ENCODE data around the gene CDYL2. TPM values are rescaled to one million over a fixed set of nuclear protein-coding genes. Genes with fewer than 3 reads are reported as not detected.

The CDYL2 gene, protein sequence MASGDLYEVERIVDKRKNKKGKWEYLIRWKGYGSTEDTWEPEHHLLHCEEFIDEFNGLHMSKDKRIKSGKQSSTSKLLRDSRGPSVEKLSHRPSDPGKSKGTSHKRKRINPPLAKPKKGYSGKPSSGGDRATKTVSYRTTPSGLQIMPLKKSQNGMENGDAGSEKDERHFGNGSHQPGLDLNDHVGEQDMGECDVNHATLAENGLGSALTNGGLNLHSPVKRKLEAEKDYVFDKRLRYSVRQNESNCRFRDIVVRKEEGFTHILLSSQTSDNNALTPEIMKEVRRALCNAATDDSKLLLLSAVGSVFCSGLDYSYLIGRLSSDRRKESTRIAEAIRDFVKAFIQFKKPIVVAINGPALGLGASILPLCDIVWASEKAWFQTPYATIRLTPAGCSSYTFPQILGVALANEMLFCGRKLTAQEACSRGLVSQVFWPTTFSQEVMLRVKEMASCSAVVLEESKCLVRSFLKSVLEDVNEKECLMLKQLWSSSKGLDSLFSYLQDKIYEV
- total RNA-seq = 10 to 100 TPM; 35.9 to 44.3 TPM

DNA sequence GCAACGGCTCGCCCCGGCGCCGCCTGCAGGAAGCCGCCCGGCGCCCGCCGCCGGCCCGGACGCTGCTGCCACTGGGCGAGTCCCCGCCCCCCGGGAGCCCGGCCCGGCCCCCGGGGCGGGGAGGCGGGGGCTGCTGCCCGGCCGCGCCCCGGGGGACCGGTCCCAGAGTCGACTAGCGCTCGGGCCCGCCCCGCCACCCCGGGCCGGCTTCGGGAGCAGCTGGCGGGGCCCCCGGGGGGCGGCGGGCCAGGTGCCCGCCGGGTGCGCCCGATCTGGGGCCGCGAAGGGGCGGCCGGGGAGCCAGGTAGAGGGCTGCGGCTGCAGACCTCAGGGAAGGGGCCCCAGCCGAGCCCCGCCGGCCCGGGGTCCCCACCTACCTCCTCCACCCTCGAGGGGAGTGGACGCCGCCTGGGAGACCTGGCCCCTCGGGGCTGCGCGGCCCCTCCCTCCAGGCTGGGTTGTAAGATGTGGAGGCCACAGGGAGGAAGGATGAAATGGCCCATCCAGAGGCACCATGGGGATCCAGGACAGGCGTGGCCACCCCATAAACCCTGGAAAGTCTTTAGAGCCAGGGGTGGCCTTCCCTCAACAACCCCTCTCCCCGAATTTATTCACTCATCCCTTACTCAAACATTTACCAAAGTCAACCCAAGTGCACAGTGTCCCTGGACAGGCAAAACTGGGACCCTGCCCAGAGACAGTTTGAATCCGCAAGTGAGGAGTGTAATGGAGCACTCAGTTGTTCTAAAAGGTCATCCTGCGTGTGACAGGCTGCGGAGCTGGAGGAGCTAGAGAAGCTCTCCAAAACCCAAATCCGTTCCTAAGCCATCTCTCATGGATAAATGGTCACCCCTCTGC lies at the start of gene CDYL2:
TSS of gene CDYL2 (minus strand) at position 73 of the 858 bp plus-strand sequence. CDS start 425 bp downstream, outside the sequence.
- peak; percentile 66 to 68 for ATAC-seq (replicated peaks in 1 of 2)
- DNase-seq = peak; percentile 62 to 79
- no peaks in the 10 kb centered on the region for H3K27me3 Mint-ChIP-seq (ENCODE audit: low read depth)
- H3K4me3 Mint-ChIP-seq = peak within 1 kb of the TSS; percentile 95 to 97
- H3K9me3 Mint-ChIP-seq = peaks cover 1 to 3% of the 10 kb centered on the region in 2 donors
- peaks cover 42% of the 10 kb centered on the region for H3K4me1 Mint-ChIP-seq (ENCODE audit: low read depth)
- H3K36me3 Mint-ChIP-seq (ENCODE audit: insufficient read depth in 2 of 2) = peaks cover 6 to 8% of the 10 kb centered on the region in 2 donors
- H3K27ac Mint-ChIP-seq = peak within 1 kb of the TSS; percentile 81

DNA sequence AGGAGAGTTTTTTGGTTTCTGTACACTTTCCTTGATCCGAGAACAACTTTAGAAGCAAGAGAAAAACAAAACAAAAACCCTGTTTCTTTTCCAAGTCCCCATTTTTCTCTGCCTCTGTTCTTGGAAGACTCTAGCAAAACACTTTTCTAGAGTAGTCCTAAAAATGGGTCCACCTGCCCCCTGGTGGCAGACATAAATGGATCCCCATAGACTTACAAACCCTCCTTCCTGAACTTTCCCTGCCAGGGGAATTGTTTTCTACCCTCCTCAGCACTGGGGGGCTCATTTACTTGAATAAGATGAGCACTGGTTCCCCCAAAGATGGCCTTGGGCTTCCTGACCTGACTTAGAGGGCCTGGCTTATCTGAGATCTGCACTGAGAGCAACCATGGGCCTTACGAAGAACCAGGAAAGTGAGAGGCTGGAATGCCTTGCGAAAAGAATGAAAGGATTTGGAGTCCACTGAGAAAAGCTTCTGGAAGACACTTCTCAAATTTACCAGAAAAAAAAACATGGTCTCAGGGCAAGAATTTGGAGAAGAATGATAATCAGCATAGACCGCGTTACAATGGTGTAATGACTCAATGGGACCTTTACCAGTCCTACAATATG lies 48.0 kb upstream of the CDYL2 start:
- no peak overlapping the region for H3K27ac Mint-ChIP-seq
- H3K4me3 Mint-ChIP-seq = no peak overlapping the region
- peaks cover 1% of the 10 kb centered on the region for H3K27me3 Mint-ChIP-seq (ENCODE audit: low read depth)
- peak; percentile 16 for DNase-seq
- no peaks in the 10 kb centered on the region for H3K4me1 Mint-ChIP-seq (ENCODE audit: low read depth)
- no peaks in the 10 kb centered on the region for H3K9me3 Mint-ChIP-seq
- H3K36me3 Mint-ChIP-seq (ENCODE audit: insufficient read depth in 2 of 2) = no peaks in the 10 kb centered on the region
- ATAC-seq (replicated peaks in 1 of 2) = no peak

DNA sequence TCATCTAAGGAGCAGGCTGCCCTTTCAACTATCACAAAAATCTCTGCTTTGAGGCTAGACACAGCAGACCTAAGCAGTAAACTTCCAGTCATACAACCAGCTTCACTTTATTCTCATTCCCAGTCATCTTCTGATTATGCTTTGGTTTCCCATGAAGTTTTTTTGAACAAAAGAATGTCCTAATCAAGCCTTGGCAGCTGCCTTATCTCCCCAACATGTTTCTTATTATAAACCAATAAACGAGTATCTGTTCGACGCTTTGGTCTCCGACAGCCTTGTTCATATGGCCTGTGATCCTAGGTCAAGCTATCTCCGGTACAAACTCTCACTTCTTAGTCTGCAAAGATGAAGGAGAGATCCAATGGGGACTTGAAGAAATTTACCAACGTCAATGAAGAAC lies 47.4 kb upstream of the CDYL2 start:
- ATAC-seq (replicated peaks in 1 of 2) (no peak), DNase-seq (no peak)
- Mint-ChIP-seq H3K27me3 (ENCODE audit: low read depth) (no peaks in the 10 kb centered on the region), H3K4me1 (ENCODE audit: low read depth) (no peaks in the 10 kb centered on the region), H3K36me3 (ENCODE audit: insufficient read depth in 2 of 2) (no peaks in the 10 kb centered on the region), H3K27ac (no peak overlapping the region), H3K4me3 (no peak overlapping the region), H3K9me3 (no peaks in the 10 kb centered on the region)

DNA sequence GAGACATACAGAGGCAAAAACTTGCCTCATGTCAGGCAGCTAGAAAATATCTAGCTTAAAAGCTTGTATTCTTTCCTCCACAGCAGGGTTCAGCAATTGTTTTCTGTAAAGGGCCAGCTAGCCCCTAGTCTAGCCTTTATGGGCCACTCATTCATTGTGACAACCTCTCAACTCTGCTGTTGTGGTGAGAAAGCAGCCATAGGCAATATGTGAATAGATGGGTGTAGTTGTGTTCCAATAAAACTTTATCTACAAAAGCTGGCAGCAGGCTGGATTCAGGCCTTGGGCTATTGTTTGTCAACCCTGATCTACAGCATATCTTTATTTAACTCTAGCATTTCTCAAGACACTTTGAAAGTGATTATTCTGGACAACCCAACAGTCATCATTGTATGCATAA lies 46.4 kb upstream of the CDYL2 start:
- no peak for ATAC-seq (replicated peaks in 1 of 2)
- Mint-ChIP-seq H3K4me1 (ENCODE audit: low read depth) (no peaks in the 10 kb centered on the region), H3K4me3 (no peak overlapping the region), H3K27me3 (ENCODE audit: low read depth) (no peaks in the 10 kb centered on the region), H3K36me3 (ENCODE audit: insufficient read depth in 2 of 2) (no peaks in the 10 kb centered on the region), H3K27ac (no peak overlapping the region), H3K9me3 (no peaks in the 10 kb centered on the region)
- DNase-seq = no peak

DNA sequence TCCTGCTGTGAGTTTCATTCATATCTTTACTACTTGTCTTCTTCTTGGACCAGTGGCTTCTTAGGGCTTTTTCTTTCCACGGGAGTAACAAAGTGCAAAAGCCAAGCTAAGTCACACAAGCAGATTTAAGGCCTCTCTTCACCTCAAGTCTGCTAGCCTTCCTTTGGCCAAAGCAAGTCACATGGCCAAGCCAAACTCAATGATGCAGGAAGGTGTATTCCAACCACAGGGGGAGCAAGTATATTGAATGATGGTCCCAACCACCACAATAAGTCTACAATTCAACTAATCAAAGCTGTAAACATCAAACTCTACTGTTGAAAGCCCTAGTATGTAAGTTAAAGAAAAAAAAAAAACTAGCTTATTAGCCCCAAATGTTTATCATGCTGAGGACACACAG lies 44.5 kb upstream of the CDYL2 start:
- no peak overlapping the region for H3K4me3 Mint-ChIP-seq
- DNase-seq = no peak
- no peak for ATAC-seq (replicated peaks in 1 of 2)
- H3K36me3 Mint-ChIP-seq (ENCODE audit: insufficient read depth in 2 of 2) = peaks cover 1 to 3% of the 10 kb centered on the region in 2 donors
- H3K27me3 Mint-ChIP-seq (ENCODE audit: low read depth) = no peaks in the 10 kb centered on the region
- peaks cover 3% of the 10 kb centered on the region in 2 donors for H3K9me3 Mint-ChIP-seq
- no peaks in the 10 kb centered on the region for H3K4me1 Mint-ChIP-seq (ENCODE audit: low read depth)
- H3K27ac Mint-ChIP-seq = no peak overlapping the region

DNA sequence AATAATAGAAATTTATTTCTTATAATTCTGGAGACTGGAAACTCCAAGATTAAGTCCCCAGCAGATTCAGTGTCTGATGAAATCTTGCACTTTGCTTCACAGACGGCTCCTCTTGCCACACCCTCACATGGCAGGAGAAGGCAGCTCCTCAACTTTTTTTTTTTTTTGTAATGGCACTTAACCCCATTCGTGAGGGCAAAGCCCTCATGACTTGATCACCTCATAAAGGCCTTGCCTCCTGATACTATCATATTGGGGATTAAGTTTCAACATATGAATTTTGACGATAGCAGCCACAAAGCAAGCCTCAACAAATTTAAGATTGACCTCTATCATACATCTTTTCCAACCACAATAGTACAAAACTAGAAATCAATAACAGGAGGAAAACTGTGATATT lies 42.3 kb upstream of the CDYL2 start:
- peaks cover 5 to 9% of the 10 kb centered on the region in 2 donors for H3K36me3 Mint-ChIP-seq (ENCODE audit: insufficient read depth in 2 of 2)
- DNase-seq (no peak), ATAC-seq (replicated peaks in 1 of 2) (no peak)
- H3K4me1 Mint-ChIP-seq (ENCODE audit: low read depth) = no peaks in the 10 kb centered on the region
- H3K27ac Mint-ChIP-seq = no peak overlapping the region
- no peak overlapping the region for H3K4me3 Mint-ChIP-seq
- H3K9me3 Mint-ChIP-seq = peaks cover 7 to 13% of the 10 kb centered on the region in 2 donors
- H3K27me3 Mint-ChIP-seq (ENCODE audit: low read depth) = peaks cover 8% of the 10 kb centered on the region

DNA sequence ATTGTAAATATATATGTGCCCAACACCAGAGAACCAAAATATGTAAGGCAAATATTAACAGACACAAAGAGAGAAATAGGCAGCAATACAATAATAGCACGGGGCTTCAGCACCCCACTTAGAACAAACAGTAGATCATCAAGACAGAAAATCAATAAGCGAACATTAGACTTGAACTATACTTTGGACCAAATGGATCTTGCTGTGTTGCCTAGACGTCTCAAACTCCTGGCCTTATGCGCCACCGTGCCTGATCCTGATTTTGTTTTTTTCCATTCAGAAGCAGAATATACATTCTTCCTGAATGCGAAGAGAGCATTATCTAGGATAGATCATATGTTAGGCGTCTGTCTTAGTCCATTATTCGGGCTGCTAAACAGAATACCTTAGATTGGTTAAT lies 41.9 kb upstream of the CDYL2 start:
- H3K36me3 Mint-ChIP-seq (ENCODE audit: insufficient read depth in 2 of 2) = peaks cover 5 to 9% of the 10 kb centered on the region in 2 donors
- H3K27ac Mint-ChIP-seq = no peak overlapping the region
- peaks cover 11 to 15% of the 10 kb centered on the region in 2 donors for H3K9me3 Mint-ChIP-seq
- no peak for ATAC-seq (replicated peaks in 1 of 2)
- H3K4me1 Mint-ChIP-seq (ENCODE audit: low read depth) = no peaks in the 10 kb centered on the region
- no peak overlapping the region for H3K4me3 Mint-ChIP-seq
- H3K27me3 Mint-ChIP-seq (ENCODE audit: low read depth) = peaks cover 12% of the 10 kb centered on the region
- DNase-seq = no peak

DNA sequence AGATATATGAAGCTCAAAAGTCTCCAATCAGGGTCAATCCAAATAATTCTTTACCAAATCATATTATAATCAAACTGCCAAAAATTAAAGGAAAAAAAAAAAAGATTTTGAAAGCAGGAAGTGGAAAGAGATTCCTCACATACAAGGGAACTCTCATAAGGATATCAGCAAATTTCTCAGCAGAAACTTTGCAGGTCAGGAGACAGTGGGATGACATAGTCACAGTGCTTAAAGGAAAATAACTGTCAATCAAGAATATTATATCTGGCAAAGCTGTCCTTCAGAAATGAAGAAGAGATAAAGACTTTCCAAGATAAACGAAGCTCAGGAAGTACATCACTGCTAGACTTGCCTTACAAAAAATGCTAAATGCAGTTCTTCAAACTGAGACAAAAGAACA lies 40.0 kb upstream of the CDYL2 start:
- DNase-seq = no peak
- H3K36me3 Mint-ChIP-seq (ENCODE audit: insufficient read depth in 2 of 2) = peaks cover 5 to 12% of the 10 kb centered on the region in 2 donors
- no peaks in the 10 kb centered on the region for H3K4me1 Mint-ChIP-seq (ENCODE audit: low read depth)

DNA sequence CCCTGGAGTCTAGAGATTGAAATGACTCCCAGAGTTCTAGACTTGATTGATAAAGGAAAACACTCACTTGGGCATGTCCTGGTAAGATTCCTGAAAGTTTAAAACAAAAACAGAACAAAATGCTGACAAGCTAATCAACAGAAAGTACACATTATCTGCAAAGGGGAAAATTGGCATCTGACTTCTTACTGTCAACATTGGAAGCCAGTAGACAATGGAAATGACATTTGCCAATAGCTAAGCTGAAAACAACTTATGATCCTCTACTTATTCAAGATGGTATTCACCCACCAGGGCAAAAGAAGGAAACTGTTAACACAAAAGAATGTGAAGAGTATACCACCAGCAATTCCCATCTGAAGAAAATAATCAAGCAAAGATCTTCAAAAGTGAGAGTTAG lies 36.8 kb upstream of the CDYL2 start:
- H3K4me3 Mint-ChIP-seq = no peak overlapping the region
- peaks cover 13 to 18% of the 10 kb centered on the region in 2 donors for H3K9me3 Mint-ChIP-seq
- no peaks in the 10 kb centered on the region for H3K4me1 Mint-ChIP-seq (ENCODE audit: low read depth)
- DNase-seq = no peak
- H3K27ac Mint-ChIP-seq = no peak overlapping the region
- H3K27me3 Mint-ChIP-seq (ENCODE audit: low read depth) = peaks cover 27% of the 10 kb centered on the region
- H3K36me3 Mint-ChIP-seq (ENCODE audit: insufficient read depth in 2 of 2) = peaks cover 5 to 12% of the 10 kb centered on the region in 2 donors
- no peak for ATAC-seq (replicated peaks in 1 of 2)

More for the DNA sequence above, 40.0 kb upstream of the CDYL2 start:
- ATAC-seq (replicated peaks in 1 of 2) = no peak
- Mint-ChIP-seq H3K9me3 (peaks cover 13 to 18% of the 10 kb centered on the region in 2 donors), H3K27me3 (ENCODE audit: low read depth) (peaks cover 27% of the 10 kb centered on the region), H3K4me3 (no peak overlapping the region), H3K27ac (no peak overlapping the region)

DNA sequence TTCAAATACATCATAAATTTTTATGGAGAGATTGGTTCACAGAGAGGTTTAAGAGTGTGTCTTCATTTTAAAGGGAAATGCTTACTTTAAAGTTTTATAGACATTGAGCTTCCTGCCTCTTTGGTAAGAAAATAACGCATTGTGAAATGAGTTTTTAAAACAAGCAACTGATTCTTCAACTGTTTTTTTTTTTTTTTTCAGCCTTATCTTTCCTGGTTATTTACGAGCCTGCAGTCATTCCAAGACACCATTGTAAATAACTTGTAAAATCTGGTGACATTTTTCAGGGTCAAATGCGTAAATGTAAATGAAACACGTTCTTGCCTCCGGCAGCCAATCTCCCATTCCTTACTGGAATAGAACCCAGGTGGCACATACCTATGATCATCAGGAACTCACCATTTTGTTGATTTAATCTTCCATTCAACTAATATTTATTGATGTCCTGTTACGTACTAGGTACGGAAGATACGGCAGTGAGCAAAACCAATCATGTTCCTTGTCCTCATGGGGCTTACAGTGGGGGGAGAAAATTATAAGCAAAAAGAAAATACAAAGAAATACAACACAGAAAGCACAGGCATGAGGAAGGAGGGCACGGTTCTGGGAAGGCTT lies 33.2 kb upstream of the CDYL2 start:
- Mint-ChIP-seq H3K27me3 (ENCODE audit: low read depth) (peaks cover 55% of the 10 kb centered on the region), H3K36me3 (ENCODE audit: insufficient read depth in 2 of 2) (peaks cover 0 to 6% of the 10 kb centered on the region in 2 donors), H3K27ac (no peak overlapping the region), H3K4me3 (no peak overlapping the region), H3K4me1 (ENCODE audit: low read depth) (no peaks in the 10 kb centered on the region), H3K9me3 (peaks cover 6 to 9% of the 10 kb centered on the region in 2 donors)
- DNase-seq = no peak
- no peak for ATAC-seq (replicated peaks in 1 of 2)

DNA sequence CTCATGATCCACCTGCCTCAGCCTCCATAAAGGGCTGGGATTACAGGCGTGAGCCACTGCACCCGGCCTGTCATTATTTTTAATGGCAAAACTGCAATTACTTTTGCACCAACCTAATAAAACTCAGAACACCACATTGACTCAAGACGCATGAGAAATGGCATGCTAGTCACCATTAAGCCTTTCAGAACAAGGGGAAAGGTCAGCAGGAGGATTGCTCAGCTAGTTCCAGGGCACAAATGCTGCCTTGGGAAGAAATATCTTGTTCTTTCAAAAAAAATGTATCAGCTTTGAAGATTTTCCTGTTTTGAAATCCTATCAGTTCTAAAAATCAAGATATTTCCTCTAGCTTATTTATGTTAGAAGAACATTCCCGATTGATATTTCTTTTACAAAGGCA lies 32.4 kb upstream of the CDYL2 start:
- no peak for DNase-seq
- H3K27ac Mint-ChIP-seq = no peak overlapping the region
- no peak overlapping the region for H3K4me3 Mint-ChIP-seq
- peaks cover 49% of the 10 kb centered on the region for H3K27me3 Mint-ChIP-seq (ENCODE audit: low read depth)
- H3K36me3 Mint-ChIP-seq (ENCODE audit: insufficient read depth in 2 of 2) = peaks cover 0 to 4% of the 10 kb centered on the region in 2 donors
- ATAC-seq (replicated peaks in 1 of 2) = no peak
- H3K9me3 Mint-ChIP-seq = peaks cover 5 to 6% of the 10 kb centered on the region in 2 donors
- H3K4me1 Mint-ChIP-seq (ENCODE audit: low read depth) = no peaks in the 10 kb centered on the region

DNA sequence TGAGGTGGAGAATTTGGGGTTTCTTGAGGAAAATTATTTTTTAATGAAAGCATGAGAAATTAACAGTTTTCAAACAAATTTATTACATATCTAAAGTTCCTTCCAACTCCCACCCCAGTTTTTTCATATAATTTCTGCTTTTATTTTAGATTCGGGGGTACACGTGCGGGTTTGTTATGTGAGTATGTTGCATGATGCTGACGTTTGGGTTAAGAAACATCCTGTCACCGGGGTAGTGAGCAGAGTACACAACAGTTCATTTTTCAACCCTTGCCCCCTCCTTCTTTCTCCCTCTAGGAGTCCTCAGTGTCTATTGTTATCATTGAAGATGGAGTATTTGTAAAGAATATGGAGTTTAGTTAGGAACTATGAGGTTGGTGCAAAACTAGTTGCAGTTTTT lies 31.8 kb upstream of the CDYL2 start:
- H3K27ac Mint-ChIP-seq = no peak overlapping the region

More for the DNA sequence above, 31.8 kb upstream of the CDYL2 start:
- no peaks in the 10 kb centered on the region for H3K4me1 Mint-ChIP-seq (ENCODE audit: low read depth)
- peaks cover 47% of the 10 kb centered on the region for H3K27me3 Mint-ChIP-seq (ENCODE audit: low read depth)
- DNase-seq (no peak), ATAC-seq (replicated peaks in 1 of 2) (no peak)
- peaks cover 2% of the 10 kb centered on the region in 2 donors for H3K9me3 Mint-ChIP-seq
- no peak overlapping the region for H3K4me3 Mint-ChIP-seq
- H3K36me3 Mint-ChIP-seq (ENCODE audit: insufficient read depth in 2 of 2) = peaks cover 0 to 4% of the 10 kb centered on the region in 2 donors

All from activated T-cell treated with anti-CD3 and anti-CD28 coated beads, Interleukin-2, amount 50 U/mL, for 72 hours (primary cell).